ENCODE measurements around the gene APBB3.

Gene APBB3

DNA sequence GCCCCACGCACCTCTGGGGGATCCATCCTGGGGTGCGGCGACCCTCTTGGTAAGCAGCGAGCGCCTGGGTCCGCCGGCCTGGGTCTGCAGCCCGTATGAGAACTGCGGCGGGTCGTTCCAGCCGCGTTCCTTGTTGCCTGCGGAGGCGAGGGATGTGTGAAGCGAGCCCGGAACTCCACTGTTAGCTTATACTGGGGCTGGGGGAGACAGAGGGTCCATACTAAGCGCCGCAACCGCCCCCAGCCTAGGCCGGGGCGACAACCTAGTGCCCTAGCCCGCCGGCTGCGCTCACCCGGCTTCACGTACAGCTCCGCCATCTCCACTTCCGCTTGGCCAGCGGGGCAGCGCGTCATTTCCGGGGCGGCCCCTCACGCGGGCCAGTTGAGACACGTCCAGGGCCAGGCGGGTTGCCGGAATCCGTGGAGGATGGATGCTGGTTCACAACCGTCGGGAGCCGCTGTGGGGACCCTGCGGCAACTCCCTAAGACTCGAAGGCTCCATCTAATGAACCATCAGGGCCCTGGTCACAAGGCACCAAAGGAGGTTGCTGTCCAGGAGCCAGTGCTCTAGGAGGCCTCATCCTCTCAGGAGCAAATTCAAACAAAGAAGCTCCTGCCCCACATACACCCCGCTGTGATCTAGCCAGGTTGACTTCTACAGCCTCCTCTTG lies 7.1 kb downstream of the APBB3 start, which contains the start of gene SRA1 (continued):
- TF ChIP-seq, protein P1, sequence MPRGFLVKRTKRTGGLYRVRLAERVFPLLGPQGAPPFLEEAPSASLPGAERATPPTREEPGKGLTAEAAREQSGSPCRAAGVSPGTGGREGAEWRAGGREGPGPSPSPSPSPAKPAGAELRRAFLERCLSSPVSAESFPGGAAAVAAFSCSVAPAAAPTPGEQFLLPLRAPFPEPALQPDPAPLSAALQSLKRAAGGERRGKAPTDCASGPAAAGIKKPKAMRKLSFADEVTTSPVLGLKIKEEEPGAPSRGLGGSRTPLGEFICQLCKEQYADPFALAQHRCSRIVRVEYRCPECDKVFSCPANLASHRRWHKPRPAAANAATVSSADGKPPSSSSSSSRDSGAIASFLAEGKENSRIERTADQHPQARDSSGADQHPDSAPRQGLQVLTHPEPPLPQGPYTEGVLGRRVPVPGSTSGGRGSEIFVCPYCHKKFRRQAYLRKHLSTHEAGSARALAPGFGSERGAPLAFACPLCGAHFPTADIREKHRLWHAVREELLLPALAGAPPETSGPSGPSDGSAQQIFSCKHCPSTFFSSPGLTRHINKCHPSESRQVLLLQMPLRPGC (tag by site-specific recombination; IDR thresholded peaks at IDR 0.05) = peak; percentile 79
- 0 out of 2 replicates have a peak, but pooled peaks have one; percentile 12 for TF ChIP-seq GLI4 (tag by site-specific recombination; IDR thresholded peaks at IDR 0.05)
- TF ChIP-seq ZBTB8A (tag by site-specific recombination; IDR thresholded peaks at IDR 0.05) = peak; percentile 40; the same call in 1 of the 2 replicates
- no peak; the same call in 1 of the 2 replicates for TF ChIP-seq ELK4 (IDR thresholded peaks at IDR 0.05; ENCODE audit: borderline replicate concordance, low read depth, low read length)
- peak; percentile 93 for TF ChIP-seq ZNF501 (tag by site-specific recombination; IDR thresholded peaks at IDR 0.05)
- no peak for TF ChIP-seq ZNF704 (tag by site-specific recombination; IDR thresholded peaks at IDR 0.05)
- peak; percentile 53; the same call in 1 of the 2 replicates for TF ChIP-seq ZNF639 (tag by site-specific recombination; IDR thresholded peaks at IDR 0.05)
- TF ChIP-seq ZSCAN23 (tag by site-specific recombination; IDR thresholded peaks at IDR 0.05) = peak; percentile 12; the same call in 1 of the 2 replicates
- TF ChIP-seq ZBTB48 (tag by site-specific recombination; IDR thresholded peaks at IDR 0.05) = peak; percentile 71
- TF ChIP-seq KLF1 (tag by site-specific recombination; IDR thresholded peaks at IDR 0.05) = peak; percentile 60
- TF ChIP-seq, protein P2, sequence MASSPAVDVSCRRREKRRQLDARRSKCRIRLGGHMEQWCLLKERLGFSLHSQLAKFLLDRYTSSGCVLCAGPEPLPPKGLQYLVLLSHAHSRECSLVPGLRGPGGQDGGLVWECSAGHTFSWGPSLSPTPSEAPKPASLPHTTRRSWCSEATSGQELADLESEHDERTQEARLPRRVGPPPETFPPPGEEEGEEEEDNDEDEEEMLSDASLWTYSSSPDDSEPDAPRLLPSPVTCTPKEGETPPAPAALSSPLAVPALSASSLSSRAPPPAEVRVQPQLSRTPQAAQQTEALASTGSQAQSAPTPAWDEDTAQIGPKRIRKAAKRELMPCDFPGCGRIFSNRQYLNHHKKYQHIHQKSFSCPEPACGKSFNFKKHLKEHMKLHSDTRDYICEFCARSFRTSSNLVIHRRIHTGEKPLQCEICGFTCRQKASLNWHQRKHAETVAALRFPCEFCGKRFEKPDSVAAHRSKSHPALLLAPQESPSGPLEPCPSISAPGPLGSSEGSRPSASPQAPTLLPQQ (tag by site-specific recombination; IDR thresholded peaks at IDR 0.05) = peak; percentile 74; the same call in 1 of the 2 replicates
- TF ChIP-seq, protein P3, sequence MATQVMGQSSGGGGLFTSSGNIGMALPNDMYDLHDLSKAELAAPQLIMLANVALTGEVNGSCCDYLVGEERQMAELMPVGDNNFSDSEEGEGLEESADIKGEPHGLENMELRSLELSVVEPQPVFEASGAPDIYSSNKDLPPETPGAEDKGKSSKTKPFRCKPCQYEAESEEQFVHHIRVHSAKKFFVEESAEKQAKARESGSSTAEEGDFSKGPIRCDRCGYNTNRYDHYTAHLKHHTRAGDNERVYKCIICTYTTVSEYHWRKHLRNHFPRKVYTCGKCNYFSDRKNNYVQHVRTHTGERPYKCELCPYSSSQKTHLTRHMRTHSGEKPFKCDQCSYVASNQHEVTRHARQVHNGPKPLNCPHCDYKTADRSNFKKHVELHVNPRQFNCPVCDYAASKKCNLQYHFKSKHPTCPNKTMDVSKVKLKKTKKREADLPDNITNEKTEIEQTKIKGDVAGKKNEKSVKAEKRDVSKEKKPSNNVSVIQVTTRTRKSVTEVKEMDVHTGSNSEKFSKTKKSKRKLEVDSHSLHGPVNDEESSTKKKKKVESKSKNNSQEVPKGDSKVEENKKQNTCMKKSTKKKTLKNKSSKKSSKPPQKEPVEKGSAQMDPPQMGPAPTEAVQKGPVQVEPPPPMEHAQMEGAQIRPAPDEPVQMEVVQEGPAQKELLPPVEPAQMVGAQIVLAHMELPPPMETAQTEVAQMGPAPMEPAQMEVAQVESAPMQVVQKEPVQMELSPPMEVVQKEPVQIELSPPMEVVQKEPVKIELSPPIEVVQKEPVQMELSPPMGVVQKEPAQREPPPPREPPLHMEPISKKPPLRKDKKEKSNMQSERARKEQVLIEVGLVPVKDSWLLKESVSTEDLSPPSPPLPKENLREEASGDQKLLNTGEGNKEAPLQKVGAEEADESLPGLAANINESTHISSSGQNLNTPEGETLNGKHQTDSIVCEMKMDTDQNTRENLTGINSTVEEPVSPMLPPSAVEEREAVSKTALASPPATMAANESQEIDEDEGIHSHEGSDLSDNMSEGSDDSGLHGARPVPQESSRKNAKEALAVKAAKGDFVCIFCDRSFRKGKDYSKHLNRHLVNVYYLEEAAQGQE (tag by site-specific recombination; IDR thresholded peaks at IDR 0.05) = peak; percentile 86
- no peak for TF ChIP-seq PRDM2 (tag by site-specific recombination; IDR thresholded peaks at IDR 0.05; ENCODE audit: borderline replicate concordance)
- TF ChIP-seq ZNF394 (tag by site-specific recombination; IDR thresholded peaks at IDR 0.05; ENCODE audit: borderline replicate concordance) = peak; percentile 19; the same call in 1 of the 2 replicates
- TF ChIP-seq ZIC2 (tag by site-specific recombination; IDR thresholded peaks at IDR 0.05) = peak; percentile 92
- no peak for TF ChIP-seq ZFP3 (tag by site-specific recombination; IDR thresholded peaks at IDR 0.05; ENCODE audit: low read depth)
- no peak for TF ChIP-seq ZNF837 (tag by site-specific recombination; IDR thresholded peaks at IDR 0.05)
- TF ChIP-seq PATZ1 (tag by site-specific recombination; IDR thresholded peaks at IDR 0.05) = peak; percentile 79
